H1 (cell line): Measurements from ENCODE around the gene ZNF346. TPM values are rescaled to one million over a fixed set of nuclear protein-coding genes. Genes with fewer than 3 reads are reported as not detected.

Experiments used
- CTCF ChIA-PET: fragments of 300-600 bp; sonication (Branson Sonifier 250); formaldehyde crosslinking; loops from one replicate; lab custom pipeline; 2021; ENCODE audit not compliant: partially characterized antibody; lab: Charles Lee
- POLR2A ChIA-PET: fragments of 300-600 bp; sonication (Branson Sonifier 250); formaldehyde crosslinking; loops from one replicate; lab custom pipeline; 2021; ENCODE audit warnings: inconsistent platforms; ENCODE audit not compliant: partially characterized antibody; lab: Charles Lee
- DNase-seq, 2 experiments: peaks; one replicate each; pipeline versions ENCODE4 v3.0.0 to v3.0.0-alpha.2; 2010 to 2022; ENCODE audit warnings: low spot score in 2 of 2, low read depth in 1 of 2, mixed read lengths in 1 of 2
- FAIRE-seq: peaks from 2 replicates; lab custom pipeline; 2011; peaks lifted over from hg19 to GRCh38; lab: Jason Lieb, UNC
- H2AFZ ChIP-seq: 2 replicates; pipeline ENCODE4 v1.8.1; 2012; ENCODE audit warnings: low read length, inconsistent platforms
- H2AK5ac ChIP-seq: 2 replicates; pipeline ENCODE4 v1.6.1; 2013; ENCODE audit warnings: low read depth, low read length
- H2BK120ac ChIP-seq: replicated peaks from 2 replicates; pipeline ENCODE3; 2013; ENCODE audit warnings: low read depth, low read length, inconsistent platforms
- H2BK12ac ChIP-seq: 2 replicates; pipeline ENCODE4 v1.6.1; 2013; ENCODE audit warnings: low read depth, low read length
- H2BK15ac ChIP-seq: 2 replicates; pipeline ENCODE4 v1.6.1; 2013; ENCODE audit warnings: low read length
- H2BK20ac ChIP-seq: 2 replicates; pipeline ENCODE4 v1.6.1; 2013; ENCODE audit warnings: low read length
- H2BK5ac ChIP-seq: 2 replicates; pipeline ENCODE4 v1.6.1; 2013; ENCODE audit warnings: low read depth, low read length
- H3K14ac ChIP-seq: 2 replicates; pipeline ENCODE4 v1.6.1; 2013; ENCODE audit warnings: inconsistent platforms; ENCODE audit not compliant: insufficient read length
- H3K18ac ChIP-seq: 2 replicates; pipeline ENCODE4 v1.6.1; 2013; ENCODE audit warnings: low read length; ENCODE audit errors: extremely low read depth
- H3K23ac ChIP-seq: 2 replicates; pipeline ENCODE4 v1.6.1; 2013; ENCODE audit warnings: inconsistent platforms; ENCODE audit not compliant: insufficient read length
- H3K23me2 ChIP-seq: 2 replicates; pipeline ENCODE4 v1.6.1; 2013; ENCODE audit warnings: low read depth, low read length
- H3K27ac ChIP-seq: 2 replicates; pipeline ENCODE4 v1.6.1; 2011; ENCODE audit warnings: low read depth, low read length, inconsistent platforms
- H3K27me3 ChIP-seq, 4 experiments: replicated peaks in 1 of 4; 1 replicate in 1 of 4; 2 replicates in 3 of 4; pipeline versions ENCODE4 v1.6.1 to v1.8.1; 2011 to 2013; ENCODE audit warnings: low read length in 3 of 4, mild to moderate bottlenecking in 3 of 4, inconsistent platforms in 2 of 4, mixed read lengths in 2 of 4, moderate library complexity in 1 of 4; ENCODE audit not compliant: control insufficient read depth in 3 of 4, insufficient read depth in 3 of 4; ENCODE audit errors: extremely low read depth in 1 of 4
- H3K36me3 ChIP-seq, 4 experiments: 2 replicates each; pipeline versions ENCODE4 v1.6.1 to v1.8.1; 2011 to 2013; ENCODE audit warnings: mild to moderate bottlenecking in 4 of 4, low read length in 3 of 4, moderate library complexity in 2 of 4, control low read depth in 1 of 4, inconsistent platforms in 1 of 4; ENCODE audit not compliant: insufficient read depth in 4 of 4, control insufficient read depth in 2 of 4
- H3K4ac ChIP-seq: replicated peaks from 2 replicates; pipeline ENCODE3; 2013; ENCODE audit warnings: low read length, low read depth, mixed read lengths, inconsistent platforms; ENCODE audit not compliant: insufficient read length
- H3K4me1 ChIP-seq, 4 experiments: replicated peaks in 1 of 4; 1 replicate in 1 of 4; 2 replicates in 3 of 4; pipeline versions ENCODE4 v1.6.1 to v1.8.1; 2011 to 2013; ENCODE audit warnings: low read length in 3 of 4, inconsistent platforms in 2 of 4, mixed read lengths in 1 of 4; ENCODE audit not compliant: insufficient read depth in 4 of 4, control insufficient read depth in 3 of 4
- H3K4me2 ChIP-seq, 2 experiments: 2 replicates each; pipeline versions ENCODE4 v1.6.1 to v1.8.1; 2011 to 2013; ENCODE audit warnings: low read depth in 2 of 2, low read length in 2 of 2, control low read depth in 1 of 2, inconsistent platforms in 1 of 2, mild to moderate bottlenecking in 1 of 2; ENCODE audit not compliant: insufficient read depth in 1 of 2
- H3K4me3 ChIP-seq, 4 experiments: fragments of 200-600, 300-600 bp in 1 of 4; sonication (generic), shearing (Covaris generic), sonication (Bioruptor Twin) in 1 of 4; 2 replicates each; pipeline versions ENCODE4 v1.5.1 to v1.8.1; 2011 to 2016; ENCODE audit warnings: low read length in 4 of 4, low read depth in 3 of 4, control low read depth in 2 of 4, inconsistent platforms in 2 of 4, mild to moderate bottlenecking in 2 of 4, mixed read lengths in 1 of 4, moderate library complexity in 1 of 4; ENCODE audit not compliant: insufficient read depth in 2 of 4; ENCODE audit errors: extremely low read depth in 1 of 4
- H3K56ac ChIP-seq: replicated peaks from 2 replicates; pipeline ENCODE3; 2013; ENCODE audit warnings: low read depth, mild to moderate bottlenecking, mixed read lengths, low read length, inconsistent platforms; ENCODE audit not compliant: insufficient read length
- H3K79me1 ChIP-seq: 2 replicates; pipeline ENCODE4 v1.6.1; 2013; ENCODE audit warnings: low read depth, low read length, control low read depth
- H3K79me2 ChIP-seq, 2 experiments: 2 replicates each; pipeline versions ENCODE4 v1.6.1 to v1.8.1; 2012 to 2013; ENCODE audit warnings: low read length in 2 of 2, mild to moderate bottlenecking in 2 of 2, inconsistent platforms in 1 of 2; ENCODE audit not compliant: insufficient read depth in 2 of 2, control insufficient read depth in 1 of 2
- H3K9ac ChIP-seq, 4 experiments: replicated peaks in 1 of 4; 1 replicate in 1 of 4; 2 replicates in 3 of 4; pipeline versions ENCODE4 v1.6.1 to v1.8.1; 2011 to 2013; ENCODE audit warnings: low read depth in 3 of 4, low read length in 3 of 4, control low read depth in 2 of 4, mild to moderate bottlenecking in 2 of 4, moderate library complexity in 2 of 4, inconsistent platforms in 1 of 4; ENCODE audit errors: extremely low read depth in 1 of 4
- H3K9me3 ChIP-seq, 2 experiments: 2 replicates each; pipeline versions ENCODE4 v1.6.1 to v1.8.1; 2012 to 2013; ENCODE audit warnings: mild to moderate bottlenecking in 2 of 2, moderate library complexity in 2 of 2, control low read depth in 1 of 2, inconsistent platforms in 1 of 2, low read depth in 1 of 2, low read length in 1 of 2, mixed read lengths in 1 of 2; ENCODE audit not compliant: insufficient read depth in 2 of 2
- H4K20me1 ChIP-seq, 2 experiments: replicated peaks in 1 of 2; 2 replicates each; pipeline versions ENCODE3 to v1.8.1; 2011 to 2013; ENCODE audit warnings: inconsistent platforms in 2 of 2, low read length in 2 of 2, mild to moderate bottlenecking in 1 of 2; ENCODE audit not compliant: insufficient read depth in 2 of 2, control insufficient read depth in 1 of 2
- H4K5ac ChIP-seq: 2 replicates; pipeline ENCODE4 v1.6.1; 2013; ENCODE audit warnings: low read length, low read depth, mixed read lengths, inconsistent platforms; ENCODE audit not compliant: insufficient read length
- H4K8ac ChIP-seq: 2 replicates; pipeline ENCODE4 v1.8.0; 2013; ENCODE audit warnings: mild to moderate bottlenecking, moderate library complexity, low read length, inconsistent platforms; ENCODE audit not compliant: insufficient read depth; ENCODE audit errors: extremely low read depth
- H4K91ac ChIP-seq: replicated peaks from 2 replicates; pipeline ENCODE3; 2013; ENCODE audit warnings: low read length, mixed read lengths, inconsistent platforms; ENCODE audit not compliant: insufficient read length
- EP300 ChIP-seq, 2 experiments: IDR thresholded peaks; 1 replicate in 1 of 2; 2 replicates in 1 of 2; pipeline ENCODE4 v1.6.1; 2011 to 2012; ENCODE audit warnings: low read depth in 2 of 2, low read length in 2 of 2, mild to moderate bottlenecking in 2 of 2, borderline replicate concordance in 1 of 2, inconsistent platforms in 1 of 2, moderate library complexity in 1 of 2
- JUND ChIP-seq: IDR thresholded peaks from 2 replicates; pipeline ENCODE4 v1.6.1; 2011; ENCODE audit warnings: mild to moderate bottlenecking, improper control_type of control experiment, low read length
- KDM5A ChIP-seq: fragments of 200-600 bp; IDR thresholded peaks from 2 replicates; pipeline ENCODE4 v1.7.1; 2012; ENCODE audit warnings: mild to moderate bottlenecking, low read length, inconsistent platforms, mixed read lengths
- NANOG ChIP-seq: IDR thresholded peaks from 2 replicates; pipeline ENCODE4 v1.6.1; 2011; ENCODE audit warnings: low read length, low read depth, mild to moderate bottlenecking, inconsistent platforms; ENCODE audit not compliant: insufficient read depth, poor library complexity, severe bottlenecking
- RBBP5 ChIP-seq: IDR thresholded peaks from 2 replicates; pipeline ENCODE4 v1.7.1; 2012; ENCODE audit warnings: low read depth, mild to moderate bottlenecking, inconsistent platforms, low read length, moderate library complexity, borderline replicate concordance
- RFX5 ChIP-seq: IDR thresholded peaks from 2 replicates; pipeline ENCODE4 v1.6.1; 2011; ENCODE audit warnings: low read depth, low read length, improper control_type of control experiment, borderline replicate concordance
- SAP30 ChIP-seq: fragments of 300-600 bp; sonication (generic); IDR thresholded peaks from 2 replicates; pipeline ENCODE4 v1.7.1; 2012; ENCODE audit warnings: low read length, moderate library complexity, mild to moderate bottlenecking, inconsistent platforms; ENCODE audit not compliant: insufficient read depth, insufficient replicate concordance
- SIN3A ChIP-seq, 2 experiments: IDR thresholded peaks in 1 of 2; conservative IDR thresholded peaks in 1 of 2; 2 replicates each; pipeline ENCODE4 v1.6.1; 2011 to 2012; ENCODE audit warnings: low read length in 2 of 2, improper control_type of control experiment in 1 of 2, low read depth in 1 of 2, mild to moderate bottlenecking in 1 of 2
- SRF ChIP-seq: IDR thresholded peaks from 2 replicates; pipeline ENCODE4 v1.6.1; 2011; ENCODE audit warnings: mild to moderate bottlenecking, low read depth, low read length, moderate library complexity
- TEAD4 ChIP-seq: IDR thresholded peaks from 2 replicates; pipeline ENCODE4 v1.6.1; 2012; ENCODE audit warnings: low read depth, low read length, inconsistent platforms, mixed read lengths
- USF2 ChIP-seq: IDR thresholded peaks from 2 replicates; pipeline ENCODE4 v1.6.1; 2011; ENCODE audit warnings: low read length, improper control_type of control experiment
- WGBS, 2 experiments: shearing (Covaris generic) in 1 of 2; methylation state at CpG; one replicate each; pipeline versions ENCODE4 v1.1.6 to v1.1.7; 2013 to 2015; ENCODE audit warnings: low lambda C conversion rate in 2 of 2, mixed read lengths in 2 of 2, inconsistent platforms in 1 of 2, low coverage in 1 of 2, missing lambda C conversion rate in 1 of 2; ENCODE audit not compliant: insufficient replicate concordance in 2 of 2, insufficient coverage in 1 of 2, insufficient read length in 1 of 2; ENCODE audit errors: extremely low coverage in 1 of 2, missing lambda C conversion rate in 1 of 2; 5-methylcytosine and 5-hydroxymethylcytosine counted together
- polyA plus RNA-seq, 7 experiments: library from polyadenylated mRNA; depleted of rRNA in 3 of 7; stranded (reverse) in 5 of 7; unstranded in 2 of 7; fragments of >200 nt in 5 of 7; fragments of 200-250 nt in 2 of 7; gene quantifications; 1 replicate in 5 of 7; 2 replicates in 1 of 7; 4 replicates in 1 of 7; pipeline versions ENCODE4 v1.2.1 to v1.2.3, GENCODE V29; 2011 to 2013; ENCODE audit warnings: missing spikeins in 2 of 7, mixed read lengths in 2 of 7
- total RNA-seq: library from RNA; stranded (reverse); fragmentation: NEBNext Ultra II Directional; extraction: Animal tissue kit (Norgen Biotek cat#: 25700); gene quantifications from 2 replicates; pipeline ENCODE4 v1.2.1, GENCODE V29; 2021

The ZNF346 gene
- total and polyA plus RNA-seq, 2 of the 8 experiments (the other 6 are each of a cell fraction or from before 2014, with no cell fraction given) = 19.9 to 20.8 TPM

GRCh38 chr5:177098120-177098469 is 75.6 kb downstream of the ZNF346 start:
- Histone ChIP-seq H2BK20ac (no peak overlapping the region), H3K4me3 (no peak overlapping the region), H2BK12ac (no peak overlapping the region), H2AK5ac (no peak overlapping the region), H3K23ac (no peak overlapping the region), H3K4ac (no peak overlapping the region), H4K20me1 (peaks cover 3% of the 10 kb centered on the region in 2 experiments), H3K9ac (no peak overlapping the region; a peak in 1 of 7 replicates), H4K5ac (no peak overlapping the region), H2BK15ac (no peak overlapping the region), H3K36me3 (peaks cover 13 to 22% (median 15%) of the 10 kb centered on the region in 4 experiments; a peak in 7 of 8 replicates), H2BK120ac (no peak overlapping the region), H2AFZ (no peak overlapping the region), H3K79me2 (no peaks in the 10 kb centered on the region), H3K4me1 (peaks cover 0 to 13% (median 9%) of the 10 kb centered on the region in 4 experiments; a peak in 5 of 7 replicates), H2BK5ac (peak overlapping the region; percentile 44; the same call in 1 of the 2 replicates), H3K4me2 (no peak overlapping the region), H3K9me3 (no peaks in the 10 kb centered on the region), H3K18ac (no peak overlapping the region), H3K23me2 (0 out of 2 replicates have a peak, but pooled peaks cover 1% of the 10 kb centered on the region), H3K14ac (no peak overlapping the region), H3K56ac (no peak overlapping the region), H4K8ac (no peak overlapping the region), H3K27me3 (no peaks in the 10 kb centered on the region), H3K79me1 (0 out of 2 replicates have a peak, but pooled peaks cover 2% of the 10 kb centered on the region), H3K27ac (no peak overlapping the region), H4K91ac (no peak overlapping the region)
- ChIA-PET CTCF (interaction anchor here (0.9 to 9.4 kb wide), 5 partner anchors 8 to 190 kb away, joined by 3 to 100 read pairs (median 16); partner anchors contain the start of gene FGFR4), POLR2A (interaction anchor here (0.7 to 4.1 kb wide), 6 partner anchors 10 to 34 kb away, joined by 3 to 23 read pairs (median 4); partner anchors contain the start of genes FGFR4 and NSD1)
- DNase-seq (no peak), FAIRE-seq (no peak)
- WGBS, 2 experiments = 92% methylated on average over 6 of the region's 6 CpGs; no CpG with 5 or more reads in 1 of the 2 experiments
- TF ChIP-seq SIN3A (conservative IDR thresholded peaks at IDR 0.05 in 1 of 2, IDR thresholded peaks at IDR 0.05 in 1 of 2; ENCODE audit: low read depth in 1 of 2, low read length in 2 of 2) (no peak), NANOG (no peak), RFX5 (no peak), RBBP5 (no peak), SAP30 (no peak), JUND (no peak), TEAD4 (no peak), SRF (no peak), USF2 (no peak), KDM5A (no peak), EP300 (IDR thresholded peaks at IDR 0.05; ENCODE audit: borderline replicate concordance in 1 of 2, low read depth in 2 of 2, low read length in 2 of 2) (no peak)
